K562 (cell line): Measurements from ENCODE around the gene ALOXE3. TPM values are rescaled to one million over a fixed set of nuclear protein-coding genes. Genes with fewer than 3 reads are reported as not detected.

Source experiments
- CEBPG ChIP-seq, 3 experiments: fragments of 200-800 bp in 1 of 3; sonication (Bioruptor generic) in 1 of 3; sonication (generic) in 1 of 3; formaldehyde crosslinking in 1 of 3; IDR thresholded peaks in 2 of 3; conservative IDR thresholded peaks in 1 of 3; 2 replicates each; pipeline versions ENCODE4 v1.6.1 to v1.8.0; 2016 to 2022; ENCODE audit warnings: missing compliant biosample characterization in 2 of 3, missing genetic modification characterization in 2 of 3, mild to moderate bottlenecking in 1 of 3, missing genetic modification reagents in 1 of 3
- ERF ChIP-seq: fragments of 450-650 bp; formaldehyde crosslinking; IDR thresholded peaks from 2 replicates; pipeline ENCODE4 v1.4.0; 2020; ENCODE audit warnings: mild to moderate bottlenecking, mixed read lengths
- ETV5 ChIP-seq: sonication (generic); formaldehyde crosslinking; IDR thresholded peaks from 2 replicates; pipeline ENCODE4 v1.4.0; 2020; ENCODE audit warnings: low read depth, mild to moderate bottlenecking, missing genetic modification reagents
- GTF2B ChIP-seq: IDR thresholded peaks from 2 replicates; pipeline ENCODE4 v1.6.1; 2011; ENCODE audit not compliant: insufficient read length; ENCODE audit errors: extremely low read depth
- IRF9 ChIP-seq: fragments of 450-650 bp; IDR thresholded peaks from 2 replicates; pipeline ENCODE4 v1.6.1; 2016; ENCODE audit warnings: missing biosample characterization, missing genetic modification characterization
- KLF16 ChIP-seq: IDR thresholded peaks from 2 replicates; pipeline ENCODE4 v1.6.1; 2016; ENCODE audit warnings: antibody characterized with exemption
- NFE2L1 ChIP-seq: fragments of 450-650 bp; IDR thresholded peaks from 2 replicates; pipeline ENCODE4 v1.6.1; 2016; ENCODE audit warnings: missing genetic modification characterization, low read depth, mild to moderate bottlenecking, missing compliant biosample characterization, moderate library complexity, borderline replicate concordance
- NRF1 ChIP-seq, 2 experiments: fragments of 450-650 bp; IDR thresholded peaks in 1 of 2; conservative IDR thresholded peaks in 1 of 2; 2 replicates each; pipeline ENCODE4 v1.6.1; 2014; ENCODE audit warnings: mild to moderate bottlenecking in 2 of 2
- PHB ChIP-seq: fragments of 250-450 bp; sonication (Bioruptor Pico); IDR thresholded peaks from 2 replicates; pipeline ENCODE4 v1.5.0; 2021
- POLR3G ChIP-seq: IDR thresholded peaks from 2 replicates; pipeline ENCODE4 v1.6.1; 2011; ENCODE audit not compliant: insufficient read length, insufficient replicate concordance; ENCODE audit errors: extremely low read depth
- SP1 ChIP-seq: sonication (generic); formaldehyde crosslinking; IDR thresholded peaks from 2 replicates; pipeline ENCODE4 v1.8.1; 2022; ENCODE audit warnings: mild to moderate bottlenecking, missing genetic modification reagents
- SPI1 ChIP-seq: IDR thresholded peaks from 2 replicates; pipeline ENCODE4 v1.6.1; 2011; ENCODE audit warnings: low read depth, low read length, control low read depth, borderline replicate concordance
- U2AF2 ChIP-seq: fragments of 200-400 bp; formaldehyde crosslinking; optimal IDR thresholded peaks from 2 replicates; pipeline ENCODE3; 2017; ENCODE audit warnings: low read depth, mild to moderate bottlenecking, low read length
- UBTF ChIP-seq, 2 experiments: IDR thresholded peaks; 2 replicates each; pipeline ENCODE4 v1.6.1; 2012; ENCODE audit warnings: improper control_type of control experiment in 2 of 2, low read depth in 2 of 2, low read length in 2 of 2, borderline replicate concordance in 1 of 2
- ZNF232 ChIP-seq: sonication (generic); formaldehyde crosslinking; IDR thresholded peaks from 2 replicates; pipeline ENCODE4 v1.8.0; 2022; ENCODE audit warnings: mild to moderate bottlenecking, missing genetic modification reagents
- ZNF518B ChIP-seq: fragments of 250-450 bp; sonication (Bioruptor Pico); IDR thresholded peaks from 2 replicates; pipeline ENCODE4 v1.5.0; 2021; ENCODE audit warnings: mild to moderate bottlenecking, moderate library complexity
- ZNF77 ChIP-seq: fragments of 250-450 bp; sonication (Bioruptor Pico); IDR thresholded peaks from 2 replicates; pipeline ENCODE4 v1.5.0; 2020
- polyA plus RNA-seq, 8 experiments: library from polyadenylated mRNA; depleted of rRNA in 4 of 8; stranded (reverse) in 5 of 8; unstranded in 3 of 8; fragments of >200 nt; fragmentation: Nextera tagmentation in 2 of 8; fragmentation: Illumina TruSeq in 1 of 8; extraction: Ambion mirVana in 2 of 8; extraction: Trizol in 1 of 8; gene quantifications; 2 replicates each; pipeline versions ENCODE4 v1.2.1 to v1.2.3, GENCODE V29; 2011 to 2014; ENCODE audit warnings: inconsistent platforms in 1 of 8, missing spikeins in 1 of 8
- total RNA-seq, 7 experiments: library from RNA; depleted of rRNA in 6 of 7; stranded (reverse); fragments of >200 nt in 6 of 7; fragmentation: Illumina TruSeq in 2 of 7; extraction: Trizol in 2 of 7; gene quantifications; 2 replicates each; pipeline versions ENCODE4 v1.2.1 to v1.2.3, GENCODE V29; 2011 to 2021; ENCODE audit warnings: low replicate concordance in 1 of 7
- TF ChIP-seq, protein P1 (sequence below): fragments of 250-450 bp; sonication (Bioruptor Pico); IDR thresholded peaks from 2 replicates; pipeline ENCODE4 v1.4.0; 2020

The ALOXE3 gene
- total and polyA plus RNA-seq, 9 of the 15 experiments (the other 6 are each of a cell fraction or from before 2014, with no cell fraction given) = 0.04 TPM; not detected in 8

DNA sequence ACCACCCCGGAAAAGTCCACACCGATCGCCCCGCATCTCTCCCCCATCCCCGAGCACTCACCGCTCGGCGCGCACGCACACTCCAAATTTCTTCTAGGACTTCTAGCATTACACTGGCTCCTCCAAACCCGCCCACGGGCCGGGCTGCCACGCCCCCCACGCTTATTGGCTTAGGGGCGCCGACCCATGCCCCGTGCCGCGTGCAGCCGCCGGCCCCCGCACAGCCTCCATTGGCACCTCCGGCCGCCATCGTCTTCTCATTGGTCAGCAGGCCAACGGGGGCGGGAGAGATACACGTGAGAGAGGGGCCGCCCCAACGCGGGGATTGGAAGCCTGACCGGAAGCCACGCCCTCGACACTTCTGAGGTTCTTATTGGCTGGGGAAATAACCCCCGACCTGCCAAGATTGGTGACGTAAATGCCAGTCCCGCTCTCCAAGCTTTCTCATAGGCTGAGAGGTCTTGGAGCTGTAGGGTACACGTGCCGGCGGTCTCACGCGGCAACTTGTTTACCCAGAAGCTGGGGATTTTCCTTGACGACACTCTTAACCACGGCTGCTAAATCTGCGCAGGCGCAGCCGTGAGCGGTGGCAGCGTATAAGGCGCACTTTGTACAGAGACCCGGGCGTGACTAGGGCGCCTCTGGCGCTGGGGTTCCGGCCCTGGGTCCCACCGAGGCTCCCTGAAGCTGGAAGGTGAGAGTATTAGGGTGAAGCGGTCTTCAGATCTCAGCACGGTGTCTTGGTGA lies 38.1 kb upstream of the ALOXE3 start (continued):
- TF ChIP-seq IRF9 (tag) (no peak), UBTF (IDR thresholded peaks at IDR 0.05; ENCODE audit: borderline replicate concordance in 1 of 2, low read depth in 2 of 2, low read length in 2 of 2) (0 out of 4 replicates have a peak, but pooled peaks of 1 of the 2 experiments have one; percentile 26), SPI1 (no peak), U2AF2 (no peak), ETV5 (CRISPR knock-in tag) (peak; percentile 23; the same call in 1 of the 2 replicates), SP1 (peak; percentile 98), ZNF77 (CRISPR knock-in tag) (no peak), PHB (no peak), GTF2B (no peak), CEBPG (CRISPR knock-in tag; IDR thresholded peaks at IDR 0.05) (no peak), CEBPG (tag; conservative IDR thresholded peaks at IDR 0.05 in 1 of 2, IDR thresholded peaks at IDR 0.05 in 1 of 2) (no peak), ZNF518B (CRISPR knock-in tag) (no peak), POLR3G (no peak), NFE2L1 (tag) (no peak), ERF (CRISPR knock-in tag) (no peak), KLF16 (0 out of 2 replicates have a peak, but pooled peaks have one; percentile 27), NRF1 (conservative IDR thresholded peaks at IDR 0.05 in 1 of 2, IDR thresholded peaks at IDR 0.05 in 1 of 2) (peak; percentile 94 to 95), ZNF232 (CRISPR knock-in tag) (no peak)
- TF ChIP-seq, protein P1, sequence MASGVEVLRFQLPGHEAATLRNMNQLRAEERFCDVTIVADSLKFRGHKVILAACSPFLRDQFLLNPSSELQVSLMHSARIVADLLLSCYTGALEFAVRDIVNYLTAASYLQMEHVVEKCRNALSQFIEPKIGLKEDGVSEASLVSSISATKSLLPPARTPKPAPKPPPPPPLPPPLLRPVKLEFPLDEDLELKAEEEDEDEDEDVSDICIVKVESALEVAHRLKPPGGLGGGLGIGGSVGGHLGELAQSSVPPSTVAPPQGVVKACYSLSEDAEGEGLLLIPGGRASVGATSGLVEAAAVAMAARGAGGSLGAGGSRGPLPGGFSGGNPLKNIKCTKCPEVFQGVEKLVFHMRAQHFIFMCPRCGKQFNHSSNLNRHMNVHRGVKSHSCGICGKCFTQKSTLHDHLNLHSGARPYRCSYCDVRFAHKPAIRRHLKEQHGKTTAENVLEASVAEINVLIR (CRISPR knock-in tag) = peak; percentile 62
